ENCODE data around the gene IRS2.

The IRS2 gene

DNA sequence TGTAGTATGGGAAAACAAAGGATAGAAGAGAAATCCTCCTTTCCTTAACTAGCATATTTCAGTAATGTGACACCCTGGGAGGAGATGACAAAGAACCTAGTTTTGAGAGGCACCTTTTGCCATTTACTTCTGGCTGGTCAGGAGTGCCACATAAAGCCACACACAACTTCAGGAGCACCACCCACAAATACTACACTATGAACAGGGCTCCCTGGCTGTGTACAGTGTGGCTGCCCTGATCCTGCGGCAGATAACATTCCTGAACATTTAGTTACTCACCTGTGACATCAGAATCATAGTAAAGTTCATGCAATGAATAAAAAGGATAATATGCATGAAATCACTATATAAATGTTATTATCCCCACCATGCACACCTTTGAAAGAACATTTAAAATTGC lies 17.4 kb upstream of the IRS2 start:
- no peak for DNase-seq (ENCODE audit: low read depth in 2 of 2, low spot score in 1 of 2)

DNA sequence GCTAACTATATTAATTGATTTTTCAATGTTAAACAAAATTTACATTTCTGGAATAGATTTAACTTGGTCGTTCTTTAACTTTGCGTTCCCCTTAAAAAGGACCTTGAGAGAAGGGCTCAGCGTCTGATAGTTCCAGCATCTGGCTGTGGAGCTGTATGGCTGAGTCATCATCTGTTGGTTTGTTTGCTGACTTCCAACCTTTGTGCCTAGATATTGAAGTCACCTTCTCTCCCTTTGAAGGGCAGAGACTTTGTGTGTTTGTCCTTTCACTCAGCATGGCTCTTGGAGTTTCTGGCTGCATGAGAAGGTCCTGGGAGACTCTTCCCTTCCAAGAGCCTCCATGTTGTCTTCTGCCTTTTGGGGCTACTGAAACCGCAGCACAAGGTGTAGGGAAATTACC lies 16.6 kb upstream of the IRS2 start:
- no peak for DNase-seq (ENCODE audit: low read depth in 2 of 2, low spot score in 1 of 2)

DNA sequence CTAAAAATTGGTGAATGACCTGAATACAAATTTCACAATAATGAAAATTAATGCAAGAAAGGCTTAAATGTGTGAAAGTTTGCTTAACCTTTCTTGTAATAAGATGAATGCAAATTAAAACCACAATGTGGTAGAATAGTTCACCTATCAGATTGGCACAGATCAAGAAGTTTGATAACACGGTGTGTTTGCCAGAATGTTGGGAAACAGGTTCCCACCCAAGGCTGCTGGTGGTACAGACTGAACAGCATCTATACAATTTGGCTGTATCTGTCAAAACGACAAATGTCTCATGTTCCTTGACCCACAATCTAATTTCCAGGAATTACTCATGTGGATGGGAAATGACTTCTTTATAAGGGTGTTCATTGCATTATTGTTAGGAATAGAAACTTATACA lies 8.6 kb upstream of the IRS2 start:
- DNase-seq (ENCODE audit: low read depth in 2 of 2, low spot score in 1 of 2) = no peak

DNA sequence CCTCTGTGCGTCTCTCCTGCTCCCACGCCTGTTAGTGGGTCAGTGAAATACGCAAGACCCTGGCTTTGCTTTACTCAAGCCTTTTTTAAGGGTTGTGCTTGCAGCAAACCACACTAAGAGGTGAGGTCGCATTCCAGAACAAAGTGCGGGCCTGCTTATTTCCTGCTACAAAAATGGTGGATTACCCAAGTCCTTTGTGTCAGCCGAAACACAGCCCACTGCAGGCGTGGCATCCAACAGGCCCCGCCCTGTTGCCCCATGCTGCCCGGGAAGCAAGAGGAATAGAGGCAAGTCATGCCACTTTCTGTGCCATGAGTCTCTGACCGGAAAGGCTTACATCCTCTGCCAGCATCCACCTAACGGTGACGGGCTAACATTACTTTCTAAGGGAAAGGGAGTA lies 7.7 kb upstream of the IRS2 start:
- no peak for DNase-seq (ENCODE audit: low read depth in 2 of 2, low spot score in 1 of 2)

DNA sequence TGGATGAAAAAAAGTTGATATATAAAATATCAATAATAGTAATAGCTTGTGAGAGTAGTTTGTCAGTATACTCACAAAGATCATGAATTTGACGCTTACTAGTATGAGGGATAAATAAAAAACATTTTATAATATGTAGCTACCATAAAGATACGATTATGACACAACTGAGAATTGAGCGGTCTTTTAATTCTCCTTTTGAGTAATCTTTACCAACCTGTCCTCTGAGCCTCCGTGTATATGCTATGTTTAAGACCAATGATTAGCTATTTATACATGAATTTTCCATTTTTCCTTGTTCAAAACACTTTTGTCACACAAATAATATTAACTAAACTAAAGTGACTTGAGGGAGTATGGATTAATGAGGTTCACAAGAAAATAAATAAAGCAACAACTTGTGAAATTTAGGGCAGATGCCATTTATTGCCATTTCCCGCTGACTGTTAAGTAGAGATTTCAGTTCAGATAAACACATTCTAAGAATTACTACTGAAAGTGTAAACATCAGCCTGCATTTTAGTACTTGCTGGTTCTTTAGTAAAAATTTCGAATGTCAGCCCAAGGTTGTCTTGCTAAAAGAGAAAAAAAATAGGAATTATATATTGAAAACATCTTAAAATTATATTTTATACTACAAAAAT lies 6.2 kb upstream of the IRS2 start:
- no peak for DNase-seq (ENCODE audit: low read depth in 2 of 2, low spot score in 1 of 2)

DNA sequence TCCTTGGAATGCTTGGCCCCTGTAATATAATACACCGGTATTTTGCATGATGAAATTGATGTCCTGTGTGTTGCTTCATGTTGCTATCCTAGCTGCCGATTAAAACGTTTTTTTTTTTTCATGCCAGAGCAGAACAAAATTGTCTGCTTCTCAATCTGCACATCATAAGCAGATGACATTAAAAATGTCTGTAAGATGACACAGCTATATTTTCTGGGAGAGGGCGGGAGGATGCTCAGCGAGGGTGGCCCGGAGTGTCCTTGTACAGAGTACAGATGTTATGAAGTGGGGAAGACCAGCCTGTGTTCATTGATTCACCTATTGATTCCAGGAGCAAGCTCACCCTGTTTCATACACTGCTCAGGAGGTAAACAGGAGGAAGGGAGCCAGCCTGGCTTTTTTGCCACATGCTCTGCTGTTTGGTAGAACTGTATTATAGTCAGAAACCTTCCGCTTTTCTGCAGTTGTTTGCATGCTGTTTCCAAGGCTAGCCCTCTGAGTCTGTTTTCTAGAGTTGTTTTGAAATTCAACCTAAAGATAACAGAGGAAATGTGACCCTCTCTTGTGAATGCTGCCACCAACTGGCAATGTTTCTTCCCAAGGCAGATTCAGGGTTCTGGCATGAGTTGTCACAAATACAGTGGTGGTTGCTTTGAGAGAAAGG lies 4.7 kb upstream of the IRS2 start:
- no peak for DNase-seq (ENCODE audit: low read depth in 2 of 2, low spot score in 1 of 2)

DNA sequence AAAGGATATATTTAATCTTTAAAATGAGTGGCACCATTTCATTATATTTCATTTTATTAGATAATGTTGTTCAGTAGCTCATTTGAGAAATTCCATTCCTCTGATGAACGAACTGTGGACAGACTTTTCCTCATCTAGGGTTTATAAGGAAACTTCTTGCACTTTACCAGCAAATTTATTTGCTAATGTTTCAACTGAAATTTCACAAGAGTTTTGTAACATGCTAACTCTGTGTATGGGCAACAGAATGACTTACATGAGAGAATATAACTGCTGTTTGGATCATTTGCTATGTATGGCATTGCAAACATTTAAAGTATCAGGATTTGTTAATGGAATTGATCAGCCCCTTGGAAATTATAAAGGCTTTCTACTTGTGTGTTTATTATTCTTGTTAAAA lies 3.7 kb upstream of the IRS2 start:
- DNase-seq (ENCODE audit: low read depth in 2 of 2, low spot score in 1 of 2) = no peak

DNA sequence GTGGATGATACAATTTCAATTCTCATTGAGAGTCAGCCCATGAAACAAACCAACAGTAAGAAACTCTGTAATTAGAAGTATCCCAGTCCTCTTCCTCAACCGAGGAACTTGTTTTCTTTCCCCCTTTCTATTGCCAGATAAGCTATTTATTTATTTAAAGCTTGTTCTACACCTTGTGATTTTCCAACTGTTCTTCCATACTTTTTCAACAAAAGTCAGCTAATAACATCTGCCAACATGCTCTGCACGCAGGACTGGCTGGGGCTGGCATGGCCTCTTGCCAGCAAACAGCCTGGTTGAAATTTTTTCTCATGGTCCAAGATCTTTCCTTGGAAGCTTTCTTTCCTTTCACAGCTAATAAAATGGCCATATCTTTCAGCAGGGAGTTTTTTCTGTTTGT lies 2.9 kb upstream of the IRS2 start:
- no peak for DNase-seq (ENCODE audit: low read depth in 2 of 2, low spot score in 1 of 2)

DNA sequence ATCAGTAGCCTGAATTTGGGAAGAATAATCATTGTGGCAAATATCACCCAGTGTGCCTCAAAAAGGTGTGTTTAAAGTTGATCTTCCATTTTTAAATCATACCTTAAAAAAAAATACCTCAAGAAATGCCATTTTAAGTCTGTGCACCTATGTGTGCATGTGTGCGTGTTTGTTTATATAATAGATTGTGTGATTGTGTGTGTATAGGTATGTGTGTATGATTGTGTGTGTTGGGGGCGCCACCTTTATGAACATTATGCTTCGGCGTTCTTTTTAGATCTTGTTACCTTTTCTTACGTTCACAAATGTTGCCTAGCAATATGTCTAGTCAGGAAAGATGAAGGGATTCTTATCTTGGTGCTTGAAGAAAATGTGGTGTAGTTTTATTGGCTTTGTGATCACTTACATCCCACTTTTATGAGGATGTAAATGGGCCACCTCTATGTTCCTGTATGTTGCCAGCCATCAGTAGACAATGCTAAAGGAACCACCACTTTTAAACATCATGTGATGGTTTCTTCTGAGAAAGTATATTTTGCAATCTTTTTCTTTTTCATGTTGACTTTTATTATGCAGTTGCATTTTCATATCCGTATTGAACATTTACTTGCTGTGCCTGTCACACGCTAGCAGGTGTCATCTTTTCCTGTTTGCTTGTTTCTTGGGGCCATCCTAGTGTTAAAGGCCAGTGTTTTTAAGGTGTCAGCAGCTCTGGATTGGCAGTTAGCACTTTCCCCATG lies 2.2 kb upstream of the IRS2 start:
- no peak for DNase-seq (ENCODE audit: low read depth in 2 of 2, low spot score in 1 of 2)

DNA sequence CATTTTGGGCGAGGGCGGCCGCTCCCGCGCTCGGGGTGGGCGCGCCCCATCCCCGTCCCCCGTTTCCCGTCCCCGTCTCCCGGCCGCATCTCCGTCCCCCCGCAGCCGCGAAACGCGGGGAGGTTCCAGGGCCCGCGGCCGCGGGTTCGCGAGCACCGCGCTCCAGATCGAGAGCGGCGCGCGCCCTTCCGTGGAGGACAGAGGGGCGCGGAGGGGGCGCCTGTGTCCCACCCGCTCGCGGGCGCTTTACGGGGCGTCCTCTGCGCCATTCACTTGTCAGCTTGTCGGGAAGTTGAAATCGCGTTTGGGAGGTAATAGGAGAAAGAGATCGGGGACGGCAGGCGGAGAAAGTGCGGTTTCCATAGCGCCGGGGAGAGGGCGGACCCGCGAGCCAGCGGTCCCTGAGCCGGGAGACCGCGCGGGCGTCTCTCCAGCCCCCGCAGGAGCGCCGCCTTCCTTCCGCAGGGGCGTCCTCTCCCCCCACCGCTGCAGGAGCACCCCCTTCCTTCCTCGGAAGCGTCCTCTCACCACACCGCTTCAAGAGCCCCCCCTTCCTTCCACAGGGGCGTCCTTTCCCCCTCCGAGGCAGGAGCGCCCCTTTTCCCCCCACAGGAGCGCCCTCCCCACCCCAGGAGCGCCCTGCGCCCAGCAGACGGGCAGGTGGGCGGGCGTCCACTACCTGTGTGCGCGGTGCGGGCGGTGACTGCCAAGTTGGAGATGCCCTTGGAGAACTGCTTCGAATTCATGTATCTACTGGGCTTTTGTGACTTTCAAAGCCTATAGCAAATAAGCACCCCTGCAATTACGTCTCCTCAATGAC lies 962 bp upstream of the IRS2 start:
- DNase-seq (ENCODE audit: low read depth in 2 of 2, low spot score in 1 of 2) = no peak

DNA sequence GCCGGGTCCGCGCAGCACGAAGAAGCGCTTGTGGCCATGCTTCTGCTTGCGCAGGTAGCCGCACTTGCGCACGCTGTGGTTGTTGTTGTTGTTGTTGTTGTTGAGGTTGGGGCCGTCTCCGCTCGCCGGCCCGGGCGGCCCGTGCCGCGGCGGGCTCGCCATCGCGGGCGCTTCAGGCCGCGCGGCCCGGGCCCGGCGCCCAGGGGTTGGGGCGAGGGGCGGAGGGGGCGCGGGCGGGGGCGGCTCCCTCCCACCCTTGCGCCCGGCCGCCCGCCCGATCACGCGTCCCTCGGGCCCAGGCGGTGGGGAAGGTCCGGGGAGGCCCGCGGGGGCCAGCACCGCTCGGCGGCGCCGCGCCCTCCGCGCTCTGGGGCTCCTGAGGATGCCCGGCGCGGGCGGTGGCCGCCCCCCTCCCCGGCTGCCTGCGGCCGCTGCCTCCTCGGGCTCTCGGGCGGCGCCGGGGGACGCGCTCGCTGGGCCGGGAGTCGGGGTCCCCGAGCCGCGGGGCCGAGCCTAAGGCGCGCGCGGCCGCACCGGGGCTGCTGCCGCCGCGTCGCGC lies 412 bp downstream of the IRS2 start:
- DNase-seq (ENCODE audit: low read depth in 2 of 2, low spot score in 1 of 2) = no peak

DNA sequence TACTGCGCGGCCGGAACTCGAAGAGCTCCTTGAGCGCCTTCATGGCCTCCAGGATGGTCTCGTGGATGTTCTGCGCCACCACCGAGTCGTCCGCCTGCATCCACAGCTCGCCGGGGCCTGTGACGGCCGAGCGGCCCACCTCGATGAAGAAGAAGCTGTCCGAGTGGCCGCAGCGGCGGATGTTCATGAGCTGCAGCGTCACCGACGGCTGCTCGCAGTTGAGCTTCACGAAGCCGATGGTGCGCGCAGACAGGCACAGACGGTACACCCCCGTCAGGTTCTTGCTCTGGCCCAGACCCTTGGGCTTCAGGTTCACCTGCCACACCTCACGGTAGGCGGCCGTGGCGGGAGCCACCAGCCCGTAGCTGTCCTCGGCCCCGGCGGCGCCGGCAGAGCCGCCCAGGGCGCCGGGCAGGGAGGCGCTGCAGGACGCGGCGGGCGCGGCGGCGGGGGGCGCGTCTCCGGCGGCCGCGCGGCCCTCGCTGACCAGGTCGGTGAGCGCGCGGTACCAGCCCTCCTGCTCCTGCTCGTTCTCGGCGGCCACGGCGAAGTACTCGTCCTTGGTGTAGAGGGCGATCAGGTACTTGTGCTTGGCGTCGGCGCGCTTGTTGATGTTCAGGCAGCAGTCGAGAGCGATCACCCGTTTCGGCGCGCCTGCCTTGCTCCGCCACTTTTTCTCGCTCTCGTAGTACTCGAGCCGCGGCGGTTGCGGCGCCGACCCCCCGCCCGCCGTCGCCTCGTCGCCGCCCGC lies 1.1 kb downstream of the IRS2 start:
- no peak for DNase-seq (ENCODE audit: low read depth in 2 of 2, low spot score in 1 of 2)

DNA sequence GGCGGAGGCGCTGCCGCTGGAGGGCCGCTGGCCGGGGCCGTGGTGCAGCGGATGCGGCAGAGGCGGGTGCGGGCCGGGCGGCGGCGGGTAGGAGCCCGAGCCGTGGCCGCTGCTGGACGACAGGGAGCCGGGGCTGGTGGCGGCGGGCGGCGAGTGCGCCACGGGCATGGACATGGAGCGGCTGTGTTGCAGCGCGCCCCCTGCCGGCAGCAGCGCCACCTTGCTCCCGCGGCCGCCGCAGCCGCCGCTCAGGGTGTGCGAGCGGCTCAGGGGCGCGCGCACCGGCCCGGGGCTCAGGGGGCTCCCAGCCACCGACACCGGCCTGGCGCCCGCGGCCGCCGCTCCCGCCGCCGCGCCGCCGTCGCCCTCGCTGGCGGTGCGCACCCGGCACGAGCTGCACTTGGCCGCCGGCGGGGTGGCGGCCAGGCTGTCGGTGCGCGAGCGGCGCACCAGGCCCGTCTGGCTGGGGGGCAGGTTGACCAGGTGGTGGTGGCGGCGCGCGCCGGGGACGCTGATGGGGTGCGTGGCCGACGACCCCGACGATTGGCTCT lies 1.7 kb downstream of the IRS2 start:
- no peak for DNase-seq (ENCODE audit: low read depth in 2 of 2, low spot score in 1 of 2)

DNA sequence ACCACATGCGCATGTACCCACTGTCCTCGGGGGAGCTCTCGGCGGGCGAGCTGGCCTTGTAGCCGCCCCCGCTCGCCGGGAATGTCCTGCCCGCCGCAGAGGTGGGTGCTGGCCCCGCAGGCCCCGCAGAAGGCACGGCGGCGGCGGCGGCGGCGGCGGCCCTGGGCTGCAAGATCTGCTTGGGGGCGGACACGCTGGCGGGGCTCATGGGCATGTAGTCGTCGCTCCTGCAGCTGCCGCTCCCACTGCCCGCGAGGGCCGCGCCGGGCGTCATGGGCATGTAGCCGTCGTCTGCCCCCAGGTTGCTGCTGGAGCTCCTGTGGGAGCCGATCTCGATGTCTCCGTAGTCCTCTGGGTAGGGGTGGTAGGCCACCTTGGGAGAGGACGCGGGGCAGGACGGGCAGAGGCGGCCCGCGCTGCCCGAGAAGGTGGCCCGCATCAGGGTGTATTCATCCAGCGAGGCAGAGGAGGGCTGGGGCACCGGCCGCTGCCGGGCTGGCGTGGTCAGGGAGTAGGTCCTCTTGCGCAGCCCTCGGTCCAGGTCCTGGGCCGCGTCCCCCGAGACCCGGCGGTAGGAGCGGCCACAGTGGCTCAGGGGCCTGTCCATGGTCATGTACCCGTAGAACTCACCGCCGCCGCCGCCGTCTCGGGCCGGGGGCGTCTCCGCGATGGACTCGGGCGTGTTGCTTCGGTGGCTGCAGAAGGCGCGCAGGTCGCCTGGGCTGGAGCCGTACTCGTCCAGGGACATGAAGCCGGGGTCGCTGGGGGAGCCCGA lies 2.4 kb downstream of the IRS2 start:
- no peak for DNase-seq (ENCODE audit: low read depth in 2 of 2, low spot score in 1 of 2)

DNA sequence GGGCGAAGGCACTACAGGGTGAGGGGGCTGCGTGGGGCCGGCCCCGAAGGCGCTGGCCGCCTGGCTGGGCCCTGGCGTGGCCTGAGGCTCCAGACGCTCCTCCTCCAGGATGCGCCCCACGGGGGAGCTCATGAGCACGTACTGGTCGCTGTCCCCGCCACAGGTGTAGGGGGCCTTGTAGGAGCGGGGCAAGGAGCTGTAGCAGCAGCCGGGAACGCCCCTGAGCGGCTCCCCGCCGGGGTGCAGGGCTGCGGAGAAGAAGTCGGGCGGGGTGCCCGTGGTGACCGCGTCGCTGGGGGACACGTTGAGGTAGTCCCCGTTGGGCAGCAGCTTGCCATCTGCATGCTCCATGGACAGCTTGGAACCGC lies 3.0 kb downstream of the IRS2 start:
- DNase-seq (ENCODE audit: low read depth in 2 of 2, low spot score in 1 of 2) = no peak

DNA sequence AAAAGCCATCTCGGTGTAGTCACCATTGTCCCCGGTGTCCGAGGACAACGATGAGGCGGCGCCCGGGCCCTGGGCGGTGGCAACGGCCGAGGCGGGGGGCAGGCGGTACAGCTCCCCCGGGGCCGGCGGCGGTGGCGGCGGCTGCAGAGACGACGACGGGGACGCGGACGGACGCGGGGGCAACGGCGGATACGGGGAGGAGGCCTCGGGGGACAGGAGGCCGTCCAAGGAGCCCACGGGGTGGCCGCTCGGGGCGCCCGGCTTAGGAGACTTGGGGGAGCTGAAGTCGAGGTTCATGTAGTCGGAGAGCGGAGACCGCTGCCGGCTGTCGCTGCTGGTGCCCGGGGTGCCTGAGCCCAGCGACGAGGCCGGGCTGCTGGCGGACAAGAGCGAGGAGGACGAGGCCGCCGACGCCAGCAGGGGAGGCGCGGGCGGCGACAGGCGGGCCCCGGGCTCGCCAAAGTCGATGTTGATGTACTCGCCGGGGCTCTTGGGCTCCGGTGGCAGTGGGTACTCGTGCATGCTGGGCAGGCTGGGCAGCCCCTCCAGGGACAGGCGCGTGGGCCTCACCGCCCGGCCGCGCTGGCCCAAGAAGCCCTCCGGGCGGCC lies 3.5 kb downstream of the IRS2 start:
- no peak for DNase-seq (ENCODE audit: low read depth in 2 of 2, low spot score in 1 of 2)

DNA sequence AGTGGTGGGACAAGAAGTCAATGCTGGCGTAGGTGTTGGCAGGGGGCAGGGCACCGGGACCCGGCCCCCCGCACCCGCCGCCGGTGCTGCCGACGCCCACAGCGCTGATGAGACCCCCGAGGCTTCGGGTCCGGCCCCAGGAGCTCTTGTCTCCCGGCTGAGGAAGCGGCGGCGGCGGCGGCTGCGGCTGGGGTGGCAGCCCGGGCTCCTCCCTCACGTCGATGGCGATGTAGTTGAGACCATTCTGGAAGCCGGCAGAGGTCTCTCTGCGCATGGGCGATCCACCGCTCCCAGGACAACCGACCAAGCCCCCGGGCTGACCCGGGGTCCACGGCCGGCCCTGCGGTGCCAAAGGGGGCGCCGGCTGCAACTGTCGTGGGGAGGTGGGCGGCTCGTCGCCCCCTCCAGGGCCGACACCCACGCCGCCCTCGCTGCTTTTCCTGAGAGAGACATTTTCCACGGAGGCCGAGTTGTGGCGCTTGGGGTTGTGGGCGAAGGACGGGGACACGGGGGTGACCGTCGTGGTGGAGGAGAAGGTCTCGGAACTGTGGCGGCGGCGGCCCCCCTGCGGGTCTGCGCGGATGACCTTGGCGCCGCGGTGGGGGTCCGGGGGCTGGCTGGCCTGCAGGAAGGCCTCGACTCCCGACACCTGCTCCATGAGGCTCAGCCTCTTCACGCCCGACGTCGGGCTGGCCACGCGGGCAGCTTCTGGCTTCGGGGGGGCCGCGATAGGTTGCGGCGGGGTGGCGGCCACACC lies 4.1 kb downstream of the IRS2 start:
- DNase-seq (ENCODE audit: low read depth in 2 of 2, low spot score in 1 of 2) = no peak

DNA sequence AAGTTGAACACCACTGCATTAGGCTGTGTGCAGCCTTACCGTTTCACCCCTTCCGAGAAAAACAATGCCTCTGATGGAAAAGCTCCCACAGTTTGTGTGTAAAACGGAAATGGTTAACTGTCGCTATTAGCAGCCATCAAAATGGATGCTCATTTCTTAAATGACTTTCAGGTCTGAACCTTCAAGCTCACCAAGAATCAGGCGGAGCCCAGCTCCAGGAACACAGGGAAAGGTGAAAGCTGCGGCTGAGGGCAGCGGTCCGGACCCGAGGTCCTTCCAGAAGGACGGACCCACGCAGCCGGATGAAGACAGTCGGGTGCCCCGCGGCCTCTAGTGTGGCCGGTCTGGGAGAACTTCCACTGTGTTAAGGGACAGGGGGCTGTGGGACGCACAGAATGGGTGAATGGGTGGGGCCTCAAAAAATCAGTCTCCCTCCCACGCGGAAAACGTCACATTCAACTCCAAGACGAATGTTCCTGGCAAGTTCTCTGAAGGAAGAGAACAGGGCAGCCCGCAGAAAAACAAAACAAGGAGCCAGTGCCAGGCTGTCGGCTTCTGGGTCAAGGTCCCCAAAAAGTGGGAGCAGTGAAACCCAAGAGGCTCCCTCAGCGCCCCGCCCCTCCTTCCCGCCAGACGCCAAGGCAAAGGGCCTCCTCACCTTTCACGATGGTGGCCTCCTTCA lies 4.9 kb downstream of the IRS2 start:
- DNase-seq (ENCODE audit: low read depth in 2 of 2, low spot score in 1 of 2) = no peak
